ENCODE measurements around the gene IER3. TPM values are rescaled to one million over a fixed set of nuclear protein-coding genes. Genes with fewer than 3 reads are reported as not detected.

The IER3 gene
- total RNA-seq, 4 donors from 2014 or later, result 0.24 to 2.0 (median 1.4) TPM

- DNase-seq, result no peak
- no peak overlapping the region for H3K27ac ChIP-seq
Measured at GRCh38 chr6:30763618-30764489, 19.5 kb upstream of the IER3 start.

GRCh38 chr6:30763155-30763617 lies 18.8 kb upstream of the IER3 start:
- no peak for ATAC-seq
- H3K9me3 ChIP-seq, result no peaks in the 10 kb centered on the region
- peaks cover 0 to 5% of the 10 kb centered on the region in 2 donors for H3K4me1 ChIP-seq
- in situ Hi-C loops (cut with MboI; ENCODE audit: low sequenced_read_pairs in 4 of 4), result no loop called here
- H3K27me3 ChIP-seq, result no peaks in the 10 kb centered on the region
- no peaks in the 10 kb centered on the region for H3K36me3 ChIP-seq
- no peak for DNase-seq
- intact Hi-C loops (cut with DNase I; ENCODE audit: low total_unique reads), result no loop called here
- TF ChIP-seq POLR2A (IDR thresholded peaks at IDR 0.05) (no peak), CTCF (IDR thresholded peaks at IDR 0.05 in 4 of 5, conservative IDR thresholded peaks at IDR 0.05 in 1 of 5) (no peak)
- H3K27ac ChIP-seq, result no peak overlapping the region
- no peak overlapping the region for H3K4me3 ChIP-seq

More at GRCh38 chr6:30763618-30764489, 19.5 kb upstream of the IER3 start:
- Histone ChIP-seq H3K9me3 (no peaks in the 10 kb centered on the region), H3K36me3 (no peaks in the 10 kb centered on the region), H3K4me1 (peaks cover 0 to 5% of the 10 kb centered on the region in 2 donors), H3K27me3 (no peaks in the 10 kb centered on the region), H3K4me3 (no peak overlapping the region)
- no peak for ATAC-seq
- TF ChIP-seq POLR2A (IDR thresholded peaks at IDR 0.05) (no peak), CTCF (IDR thresholded peaks at IDR 0.05 in 4 of 5, conservative IDR thresholded peaks at IDR 0.05 in 1 of 5) (no peak)
- intact Hi-C loops (cut with DNase I; ENCODE audit: low total_unique reads), result no loop called here
- in situ Hi-C loops (cut with MboI; ENCODE audit: low sequenced_read_pairs in 4 of 4), result no loop called here

- TF ChIP-seq POLR2A (IDR thresholded peaks at IDR 0.05) (no peak), CTCF (IDR thresholded peaks at IDR 0.05 in 4 of 5, conservative IDR thresholded peaks at IDR 0.05 in 1 of 5) (no peak)
- ATAC-seq (no peak), DNase-seq (no peak)
- H3K9me3 ChIP-seq, result no peaks in the 10 kb centered on the region
- no peak overlapping the region for H3K4me3 ChIP-seq
- peaks cover 0 to 5% of the 10 kb centered on the region in 2 donors for H3K4me1 ChIP-seq
- no peaks in the 10 kb centered on the region for H3K36me3 ChIP-seq
- intact Hi-C loops (cut with DNase I; ENCODE audit: low total_unique reads), result no loop called here
- no peak overlapping the region for H3K27ac ChIP-seq
- no peaks in the 10 kb centered on the region for H3K27me3 ChIP-seq
- in situ Hi-C loops (cut with MboI; ENCODE audit: low sequenced_read_pairs in 4 of 4), result no loop called here
Measured at GRCh38 chr6:30761791-30762429, 17.6 kb upstream of the IER3 start.

GRCh38 chr6:30760549-30760948 lies 16.2 kb upstream of the IER3 start:
- Histone ChIP-seq H3K4me1 (peaks cover 0 to 5% of the 10 kb centered on the region in 2 donors), H3K4me3 (no peak overlapping the region), H3K36me3 (no peaks in the 10 kb centered on the region), H3K27me3 (no peaks in the 10 kb centered on the region), H3K9me3 (no peaks in the 10 kb centered on the region), H3K27ac (no peak overlapping the region)
- intact Hi-C loops (cut with DNase I; ENCODE audit: low total_unique reads) (no loop called here), in situ Hi-C loops (cut with MboI; ENCODE audit: low sequenced_read_pairs in 4 of 4) (no loop called here)
- ATAC-seq (no peak), DNase-seq (no peak)
- TF ChIP-seq CTCF (IDR thresholded peaks at IDR 0.05 in 4 of 5, conservative IDR thresholded peaks at IDR 0.05 in 1 of 5) (no peak), POLR2A (IDR thresholded peaks at IDR 0.05) (no peak)

Data from gastrocnemius medialis (tissue), 4 donors.